GM18907 (cell line): Measurements from ENCODE around the gene FRYL.
"Not testable (repeated sequence)": the region's sequence is repeated elsewhere in the genome, so short reads cannot be mapped to it uniquely, and the experiment has no call there.

ENCODE experiments used
- ATAC-seq: cut with Tn5 transposase; IDR thresholded peaks from one replicate; pipeline ENCODE4 v1.9.1; 2021; ENCODE audit warnings: mild to moderate bottlenecking, moderate library complexity; ENCODE audit not compliant: unreplicated experiment

FRYL gene

DNA sequence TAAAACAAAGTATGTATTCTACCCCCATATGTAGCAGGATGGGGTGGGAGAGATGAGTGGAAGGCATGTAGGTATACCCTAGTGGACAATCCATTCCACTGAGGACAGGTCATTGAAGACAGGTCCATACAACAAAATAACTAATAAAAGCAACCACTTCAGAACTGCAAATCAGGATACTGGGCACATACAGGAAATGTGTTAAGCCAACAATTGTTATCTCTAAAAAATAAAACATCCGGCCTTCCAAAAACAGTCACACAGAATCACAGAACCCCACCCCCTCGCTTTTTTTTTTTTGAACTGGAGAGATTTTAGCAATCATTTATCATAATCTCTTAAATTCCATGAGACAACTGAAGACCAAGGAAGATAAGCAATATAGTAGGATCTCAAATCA lies 112.9 kb downstream of the FRYL start:
- no peak for ATAC-seq

DNA sequence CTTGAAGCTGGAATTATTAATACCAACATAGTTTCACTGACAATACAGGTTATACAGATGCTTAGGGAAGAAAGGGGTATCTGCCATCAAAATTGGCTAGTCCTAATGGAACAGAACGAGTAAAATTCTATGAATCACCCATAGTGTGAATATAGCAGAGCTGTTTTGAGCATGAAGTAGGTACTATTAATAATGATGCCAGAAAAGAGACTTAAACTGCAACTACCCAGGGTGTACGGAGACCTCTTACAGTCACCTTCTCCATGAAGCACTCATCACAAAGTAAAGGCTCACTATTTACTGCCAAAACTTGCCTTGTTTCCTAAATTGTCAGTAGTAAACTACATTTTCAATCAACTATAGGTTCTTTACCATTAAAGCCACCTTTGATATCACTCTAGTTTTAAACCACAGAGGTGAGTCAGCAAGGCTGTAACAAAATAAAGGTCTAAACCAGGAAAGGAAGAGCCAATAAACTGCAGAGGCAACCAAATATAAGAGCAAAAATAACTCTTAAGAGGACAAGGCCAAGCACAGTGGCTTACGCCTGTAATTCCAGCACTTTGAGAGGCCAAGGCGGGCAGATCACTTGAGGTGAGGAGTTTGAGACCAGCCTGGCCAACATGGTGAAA lies 114.4 kb downstream of the FRYL start:
- no peak for ATAC-seq

- no peak for ATAC-seq
Observed at GRCh38 chr4:48664938-48665337, 115.1 kb downstream of the FRYL start.

- ATAC-seq, result no peak
Observed at GRCh38 chr4:48661391-48661790, 118.7 kb downstream of the FRYL start.

DNA sequence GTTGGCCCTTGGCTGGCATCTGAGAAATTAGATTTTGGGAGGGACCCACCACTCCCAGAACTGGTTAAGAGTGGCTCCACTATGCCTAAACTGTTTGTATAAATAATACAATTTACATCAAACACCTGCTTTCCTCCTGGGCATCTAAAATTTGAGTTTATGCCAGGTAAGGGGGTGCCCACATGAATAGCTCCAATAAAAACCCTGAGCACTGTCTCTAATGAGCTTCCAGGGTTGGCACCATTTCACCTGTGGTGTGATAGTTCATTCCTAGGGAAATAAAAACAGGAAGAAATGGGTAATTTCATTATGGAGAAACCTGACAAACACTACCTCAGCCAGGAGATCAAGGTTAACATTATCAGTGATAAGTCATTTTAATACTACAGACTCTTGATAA lies 119.7 kb downstream of the FRYL start:
- ATAC-seq, result no peak

DNA sequence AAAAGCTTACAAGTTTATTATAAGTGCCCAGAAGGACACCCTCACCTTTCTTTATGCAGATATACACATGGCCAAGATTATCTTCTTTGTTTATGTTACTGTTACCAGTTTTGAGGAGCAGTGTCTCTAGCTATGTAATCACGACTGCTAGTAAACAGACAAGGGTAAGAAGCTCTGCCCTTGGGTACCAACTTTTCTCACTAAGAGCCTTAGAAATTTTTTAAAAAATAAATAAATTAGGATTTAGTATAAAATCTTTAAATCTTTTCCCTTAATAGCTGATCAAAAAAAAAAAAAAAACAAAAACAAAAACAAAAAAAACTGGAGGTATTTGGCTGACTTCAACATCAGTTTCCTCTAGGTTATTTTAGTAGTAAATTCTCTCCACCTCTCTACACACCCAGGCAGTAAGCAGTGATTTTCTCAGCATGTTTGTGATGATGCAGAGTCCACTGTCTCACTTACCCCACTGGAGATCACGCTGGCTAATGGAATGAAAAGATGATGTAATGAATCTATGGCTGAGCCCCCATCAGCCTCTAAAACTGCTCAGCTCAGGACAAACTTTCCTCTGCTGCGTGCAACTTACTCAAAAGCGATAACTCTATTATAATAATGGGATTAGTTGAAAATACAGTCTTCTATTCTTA lies 125.9 kb downstream of the FRYL start:
- no peak for ATAC-seq

DNA sequence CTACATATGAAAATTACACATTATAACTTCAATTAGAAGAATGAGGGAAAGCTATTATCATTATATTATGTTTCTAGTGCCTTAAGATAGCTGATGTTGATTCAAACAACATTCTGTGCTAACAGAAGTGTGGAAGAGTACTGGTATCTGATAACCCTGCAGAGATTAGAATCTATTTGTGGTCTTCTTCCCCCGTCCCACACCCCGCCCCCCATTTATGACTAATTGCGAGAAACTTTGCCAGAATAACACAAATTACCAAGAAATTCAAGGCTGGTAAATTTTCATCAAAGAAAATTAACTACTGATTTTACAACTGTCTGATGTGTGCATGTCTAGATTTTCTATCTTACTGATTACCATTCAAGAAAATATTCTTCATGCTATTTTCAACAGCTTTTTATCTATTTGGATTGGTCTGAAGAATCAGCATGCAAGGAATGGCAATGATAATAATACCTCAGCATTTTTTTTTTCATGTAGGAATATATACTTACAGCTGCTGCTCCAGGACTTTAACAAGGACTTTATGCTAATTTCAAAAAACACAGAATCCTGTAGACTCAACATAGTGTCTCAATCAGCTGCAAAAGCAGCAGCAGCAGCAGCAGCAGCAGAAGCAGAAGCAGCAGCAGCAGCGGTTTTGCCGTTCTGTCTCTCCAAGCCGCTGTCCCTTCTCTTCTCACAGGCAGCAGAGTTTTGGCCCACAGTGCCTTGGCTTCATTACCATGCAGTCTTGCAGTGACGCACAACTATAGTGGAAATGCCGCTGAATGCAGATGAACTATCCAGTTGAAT lies 126.7 kb downstream of the FRYL start:
- no peak for ATAC-seq

DNA sequence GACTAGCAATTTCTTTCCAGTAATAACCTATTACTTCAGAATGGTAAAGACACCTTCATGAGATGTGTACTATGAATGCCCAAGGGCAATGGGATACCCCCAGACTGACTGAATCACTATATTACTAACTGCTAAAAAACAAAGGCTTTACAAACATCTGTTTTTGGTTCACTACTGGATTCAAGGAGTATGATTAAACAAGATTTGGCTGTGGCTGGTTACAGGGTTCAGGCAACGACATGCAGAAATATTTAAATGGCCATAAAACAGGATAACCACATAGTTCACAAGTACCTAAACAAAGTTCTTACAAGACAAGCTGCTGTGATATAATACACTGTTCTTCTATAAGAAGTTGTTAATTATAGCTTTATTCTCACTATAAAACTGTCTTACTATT lies 128.2 kb downstream of the FRYL start:
- no peak for ATAC-seq

- ATAC-seq, result no peak
Observed at GRCh38 chr4:48649505-48649904, 130.6 kb downstream of the FRYL start.

DNA sequence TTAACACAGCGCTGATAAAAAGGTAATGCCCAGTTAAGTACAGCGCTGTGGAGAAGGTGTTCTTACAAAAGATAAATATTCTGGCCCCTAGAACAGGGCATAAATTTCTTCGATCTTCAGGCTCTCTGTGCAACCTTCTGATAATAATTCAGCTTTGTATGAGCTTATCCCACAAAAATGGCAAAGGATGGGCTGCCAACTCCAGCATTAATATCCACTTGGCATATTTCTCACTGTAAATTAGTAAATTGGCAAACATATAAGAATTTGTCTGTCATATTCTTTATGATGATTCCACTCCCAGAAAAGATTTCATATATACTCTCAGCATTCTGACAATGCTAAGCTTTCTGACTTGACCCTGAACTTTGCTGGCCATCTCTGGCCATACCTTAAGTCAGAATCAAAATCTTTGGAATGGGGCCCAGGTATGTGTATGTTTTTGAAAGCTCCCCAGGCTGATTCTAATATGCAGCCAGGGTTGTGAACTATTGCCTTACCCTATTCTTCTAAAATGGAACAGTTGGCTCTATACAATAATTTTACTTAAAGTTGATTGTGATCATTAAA lies 134.8 kb downstream of the FRYL start:
- ATAC-seq, result no peak

DNA sequence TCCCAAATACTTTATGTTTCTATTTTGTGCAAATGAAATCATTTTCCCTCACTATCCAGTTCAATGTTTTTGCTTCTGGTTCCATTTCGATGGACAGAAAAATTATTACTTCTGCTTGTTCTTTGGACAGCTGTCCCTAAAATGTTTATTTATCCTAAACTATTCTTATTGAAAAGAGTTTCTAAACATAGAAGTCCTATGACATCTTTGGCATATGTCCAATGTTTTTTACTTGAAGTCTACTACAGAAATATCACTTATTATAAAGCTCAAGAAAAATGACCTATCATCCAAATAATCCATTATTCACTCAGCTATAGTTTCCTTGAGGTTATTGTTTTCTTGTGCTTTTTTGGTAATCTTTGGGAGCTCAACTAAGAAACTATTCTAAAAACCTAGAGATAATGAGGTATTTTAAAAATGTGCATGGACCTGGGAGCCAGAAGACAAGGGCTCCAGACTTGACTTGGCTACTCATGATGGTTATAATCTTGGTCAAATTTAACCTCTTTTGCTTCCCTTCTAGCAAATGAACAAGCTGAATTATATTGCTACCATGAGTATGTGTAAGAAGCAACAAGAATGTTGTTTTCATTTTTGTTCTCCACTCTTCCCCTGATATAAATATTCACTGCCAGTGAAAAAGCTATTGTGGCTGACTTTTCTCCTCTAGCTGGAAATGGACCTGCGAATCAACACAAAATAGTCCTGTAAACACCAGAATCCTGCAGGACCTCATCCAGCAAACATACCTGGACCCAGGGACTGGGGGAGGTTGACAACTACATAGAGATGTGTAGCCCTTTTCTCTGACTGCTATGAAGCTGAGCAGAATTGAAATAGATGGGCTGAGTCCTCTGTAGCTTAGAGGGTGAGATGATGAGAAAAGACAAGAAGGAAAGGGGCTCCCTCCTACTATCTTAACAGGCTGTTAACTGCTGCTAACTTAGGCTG lies 137.4 kb downstream of the FRYL start:
- no peak for ATAC-seq

DNA sequence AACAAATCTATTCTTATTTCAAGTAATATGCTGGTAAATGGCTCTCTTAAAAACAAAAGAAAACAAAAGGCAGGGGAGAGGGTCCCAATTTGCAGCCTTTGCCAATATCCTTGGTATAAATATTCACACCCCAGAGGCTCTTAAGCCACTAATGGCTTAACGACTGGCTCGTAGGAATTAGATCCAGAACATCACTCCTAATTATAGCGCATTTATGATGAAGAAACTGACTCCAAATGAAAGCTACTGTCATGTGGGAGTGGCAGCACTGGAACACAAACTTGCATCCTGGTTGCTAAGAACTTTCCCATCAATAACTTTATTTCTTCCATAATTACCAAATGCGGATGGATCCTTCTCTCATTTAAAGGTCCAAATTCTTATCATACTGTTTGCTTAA lies 138.7 kb downstream of the FRYL start:
- ATAC-seq, result no peak

- ATAC-seq, result no peak
Observed at GRCh38 chr4:48640699-48641098, 139.4 kb downstream of the FRYL start.

DNA sequence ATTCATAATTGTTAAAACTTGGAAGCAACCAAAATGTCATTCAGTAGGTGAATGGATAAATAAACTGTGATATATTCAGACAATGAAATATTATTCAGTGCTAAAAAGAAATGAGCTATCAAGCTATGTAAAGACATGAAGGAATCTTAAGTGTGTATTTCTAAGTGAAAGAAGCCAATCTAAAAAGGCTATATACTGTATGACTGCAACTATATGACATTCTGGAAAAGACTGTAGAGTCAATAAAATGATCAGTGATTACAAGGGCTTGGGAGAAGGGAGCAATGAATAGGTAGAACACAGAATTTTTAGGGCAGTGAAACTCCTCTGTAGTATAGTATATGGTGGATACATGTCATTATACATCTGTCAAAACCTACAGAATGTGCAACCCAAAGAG lies 139.9 kb downstream of the FRYL start:
- no peak for ATAC-seq

GRCh38 chr4:48639807-48640206 lies 140.3 kb downstream of the FRYL start:
- no peak for ATAC-seq

GRCh38 chr4:48638586-48638985 lies 141.5 kb downstream of the FRYL start:
- not testable (repeated sequence) for ATAC-seq

- ATAC-seq, result no peak
Observed at GRCh38 chr4:48636911-48637310, 143.2 kb downstream of the FRYL start.

GRCh38 chr4:48635980-48636379 lies 144.1 kb downstream of the FRYL start:
- ATAC-seq, result no peak

GRCh38 chr4:48635310-48635709 lies 144.8 kb downstream of the FRYL start:
- ATAC-seq, result no peak

- no peak for ATAC-seq
Observed at GRCh38 chr4:48634688-48635308, 145.3 kb downstream of the FRYL start.
